Hepatic stellate cell (primary cell): ENCODE data around the gene UVSSA.
"Not testable (repeated sequence)": the region's sequence is repeated elsewhere in the genome, so short reads cannot be mapped to it uniquely, and the experiment has no call there.

Experiments
- DNase-seq: peaks from one replicate; pipeline ENCODE4 v3.0.0; 2011; ENCODE audit warnings: low spot score

The UVSSA gene

GRCh38 chr4:1377606-1378261 is 30.7 kb downstream of the UVSSA start:
- DNase-seq: no peak

- no peak for DNase-seq
Observed at GRCh38 chr4:1378559-1379231, 31.7 kb downstream of the UVSSA start.

GRCh38 chr4:1379351-1379781 is 32.4 kb downstream of the UVSSA start:
- DNase-seq: no peak

GRCh38 chr4:1379801-1380331 is 32.9 kb downstream of the UVSSA start:
- no peak for DNase-seq

GRCh38 chr4:1380368-1381151 is 33.6 kb downstream of the UVSSA start:
- no peak for DNase-seq

- DNase-seq: no peak
Observed at GRCh38 chr4:1381181-1381621, 34.2 kb downstream of the UVSSA start.

GRCh38 chr4:1381944-1382541 is 35.0 kb downstream of the UVSSA start:
- no peak for DNase-seq

- DNase-seq: no peak
Observed at GRCh38 chr4:1382776-1383727, 36.0 kb downstream of the UVSSA start.

- DNase-seq: no peak
Observed at GRCh38 chr4:1383728-1384591, 37.0 kb downstream of the UVSSA start.

GRCh38 chr4:1384675-1385372 is 37.8 kb downstream of the UVSSA start:
- DNase-seq: no peak

GRCh38 chr4:1385373-1386340 is 38.6 kb downstream of the UVSSA start:
- no peak for DNase-seq

GRCh38 chr4:1393363-1393762 is 46.4 kb downstream of the UVSSA start:
- not testable (repeated sequence) for DNase-seq

GRCh38 chr4:1393866-1394265 is 46.9 kb downstream of the UVSSA start:
- DNase-seq: no peak

- DNase-seq: not testable (repeated sequence)
Observed at GRCh38 chr4:1394554-1395388, 47.8 kb downstream of the UVSSA start.

GRCh38 chr4:1395389-1395820 is 48.4 kb downstream of the UVSSA start:
- DNase-seq: not testable (repeated sequence)

- DNase-seq: no peak
Observed at GRCh38 chr4:1395941-1396805, 49.2 kb downstream of the UVSSA start.
